K562 (cell line): ENCODE data around the gene FAM227A. TPM values are rescaled to one million over a fixed set of nuclear protein-coding genes. Genes with fewer than 3 reads are reported as not detected.

ENCODE experiments used
- ARID1B ChIP-seq: fragments of 450-650 bp; IDR thresholded peaks from 2 replicates; pipeline ENCODE4 v1.6.1; 2016; ENCODE audit warnings: antibody characterized with exemption, mild to moderate bottlenecking, inconsistent platforms
- BHLHE40 ChIP-seq: IDR thresholded peaks from 2 replicates; pipeline ENCODE4 v1.6.1; 2011; ENCODE audit warnings: low read length, improper control_type of control experiment
- CCNT2 ChIP-seq: IDR thresholded peaks from 2 replicates; pipeline ENCODE4 v1.6.1; 2011; ENCODE audit warnings: borderline replicate concordance, low read depth, mild to moderate bottlenecking, moderate library complexity, mixed read lengths, low read length; ENCODE audit not compliant: insufficient read length; ENCODE audit errors: extremely low read depth
- HDAC2 ChIP-seq: fragments of 450-650 bp; IDR thresholded peaks from 2 replicates; pipeline ENCODE4 v1.6.1; 2016; ENCODE audit warnings: mild to moderate bottlenecking
- ILF3 ChIP-seq: fragments of 450-650 bp; IDR thresholded peaks from 2 replicates; pipeline ENCODE4 v1.6.1; 2018; ENCODE audit warnings: antibody characterized with exemption, mild to moderate bottlenecking, moderate library complexity, borderline replicate concordance
- MTA3 ChIP-seq: fragments of 450-650 bp; formaldehyde crosslinking; IDR thresholded peaks from 2 replicates; pipeline ENCODE4 v1.6.1; 2017; ENCODE audit warnings: mild to moderate bottlenecking, borderline replicate concordance
- NR2C2 ChIP-seq, 2 experiments: fragments of 200-800 bp in 1 of 2; sonication (Bioruptor generic) in 1 of 2; sonication (generic) in 1 of 2; formaldehyde crosslinking in 1 of 2; IDR thresholded peaks; 2 replicates each; pipeline versions ENCODE4 v1.6.1 to v1.8.0; 2016 to 2022; ENCODE audit warnings: mild to moderate bottlenecking in 1 of 2, missing compliant biosample characterization in 1 of 2, missing genetic modification characterization in 1 of 2, missing genetic modification reagents in 1 of 2
- POLR2A ChIP-seq: fragments of 450-650 bp; conservative IDR thresholded peaks from 2 replicates; pipeline ENCODE4 v1.6.1; 2016
- SIN3A ChIP-seq, 2 experiments: fragments of 150-350 bp in 1 of 2; IDR thresholded peaks; 2 replicates each; pipeline ENCODE4 v1.6.1; 2011 to 2016; ENCODE audit warnings: borderline replicate concordance in 2 of 2, low read depth in 2 of 2, low read length in 2 of 2, mild to moderate bottlenecking in 2 of 2, moderate library complexity in 2 of 2; ENCODE audit not compliant: control insufficient read depth in 1 of 2
- SMARCE1 ChIP-seq: fragments of 450-650 bp; IDR thresholded peaks from 2 replicates; pipeline ENCODE4 v1.7.1; 2016; ENCODE audit warnings: mild to moderate bottlenecking
- ZNF197 ChIP-seq: fragments of 200-800 bp; sonication (Bioruptor generic); IDR thresholded peaks from 2 replicates; pipeline ENCODE4 v1.6.1; 2016; ENCODE audit warnings: low read depth, missing genetic modification characterization, missing compliant biosample characterization
- ZNF217 ChIP-seq: sonication (generic); formaldehyde crosslinking; IDR thresholded peaks from 2 replicates; pipeline ENCODE4 v1.8.0; 2022; ENCODE audit warnings: mild to moderate bottlenecking, missing genetic modification reagents
- ZNF282 ChIP-seq: sonication (generic); formaldehyde crosslinking; IDR thresholded peaks from 2 replicates; pipeline ENCODE4 v1.8.1; 2023; ENCODE audit warnings: missing genetic modification reagents
- ZNF311 ChIP-seq: fragments of 250-450 bp; sonication (Bioruptor Pico); IDR thresholded peaks from 2 replicates; pipeline ENCODE4 v1.4.0; 2020; ENCODE audit warnings: mild to moderate bottlenecking, moderate library complexity
- ZNF444 ChIP-seq: fragments of 250-450 bp; sonication (Bioruptor Pico); IDR thresholded peaks from 2 replicates; pipeline ENCODE4 v1.4.0; 2020; ENCODE audit warnings: mild to moderate bottlenecking, moderate library complexity
- polyA plus RNA-seq, 8 experiments: library from polyadenylated mRNA; depleted of rRNA in 4 of 8; stranded (reverse) in 5 of 8; unstranded in 3 of 8; fragments of >200 nt; fragmentation: Nextera tagmentation in 2 of 8; fragmentation: Illumina TruSeq in 1 of 8; extraction: Ambion mirVana in 2 of 8; extraction: Trizol in 1 of 8; gene quantifications; 2 replicates each; pipeline versions ENCODE4 v1.2.1 to v1.2.3, GENCODE V29; 2011 to 2014; ENCODE audit warnings: inconsistent platforms in 1 of 8, missing spikeins in 1 of 8
- total RNA-seq, 7 experiments: library from RNA; depleted of rRNA in 6 of 7; stranded (reverse); fragments of >200 nt in 6 of 7; fragmentation: Illumina TruSeq in 2 of 7; extraction: Trizol in 2 of 7; gene quantifications; 2 replicates each; pipeline versions ENCODE4 v1.2.1 to v1.2.3, GENCODE V29; 2011 to 2021; ENCODE audit warnings: low replicate concordance in 1 of 7
- TF ChIP-seq, protein P1 (sequence below): fragments of 250-450 bp; sonication (Bioruptor Pico); IDR thresholded peaks from 2 replicates; pipeline ENCODE4 v1.4.0; 2020
- TF ChIP-seq, protein P2 (sequence below): IDR thresholded peaks from 2 replicates; pipeline ENCODE4 v1.6.1; 2014; ENCODE audit warnings: antibody characterized with exemption
- TF ChIP-seq, protein P3 (sequence below): sonication (generic); formaldehyde crosslinking; IDR thresholded peaks from 2 replicates; pipeline ENCODE4 v1.9.0; 2022; ENCODE audit warnings: mild to moderate bottlenecking, missing genetic modification reagents
- TF ChIP-seq, protein P4 (sequence below): fragments of 200-800 bp; sonication (Bioruptor generic); IDR thresholded peaks from 2 replicates; pipeline ENCODE4 v1.6.1; 2017; ENCODE audit warnings: missing genetic modification characterization, missing compliant biosample characterization
- TF ChIP-seq, protein P5 (sequence below): fragments of 450-650 bp; formaldehyde crosslinking; IDR thresholded peaks from 2 replicates; pipeline ENCODE4 v1.4.0; 2020; ENCODE audit warnings: mild to moderate bottlenecking

The FAM227A gene
- total and polyA plus RNA-seq, 9 of the 15 experiments (the other 6 are each of a cell fraction or from before 2014, with no cell fraction given) = 0.10 to 2.2 (median 0.83) TPM

DNA sequence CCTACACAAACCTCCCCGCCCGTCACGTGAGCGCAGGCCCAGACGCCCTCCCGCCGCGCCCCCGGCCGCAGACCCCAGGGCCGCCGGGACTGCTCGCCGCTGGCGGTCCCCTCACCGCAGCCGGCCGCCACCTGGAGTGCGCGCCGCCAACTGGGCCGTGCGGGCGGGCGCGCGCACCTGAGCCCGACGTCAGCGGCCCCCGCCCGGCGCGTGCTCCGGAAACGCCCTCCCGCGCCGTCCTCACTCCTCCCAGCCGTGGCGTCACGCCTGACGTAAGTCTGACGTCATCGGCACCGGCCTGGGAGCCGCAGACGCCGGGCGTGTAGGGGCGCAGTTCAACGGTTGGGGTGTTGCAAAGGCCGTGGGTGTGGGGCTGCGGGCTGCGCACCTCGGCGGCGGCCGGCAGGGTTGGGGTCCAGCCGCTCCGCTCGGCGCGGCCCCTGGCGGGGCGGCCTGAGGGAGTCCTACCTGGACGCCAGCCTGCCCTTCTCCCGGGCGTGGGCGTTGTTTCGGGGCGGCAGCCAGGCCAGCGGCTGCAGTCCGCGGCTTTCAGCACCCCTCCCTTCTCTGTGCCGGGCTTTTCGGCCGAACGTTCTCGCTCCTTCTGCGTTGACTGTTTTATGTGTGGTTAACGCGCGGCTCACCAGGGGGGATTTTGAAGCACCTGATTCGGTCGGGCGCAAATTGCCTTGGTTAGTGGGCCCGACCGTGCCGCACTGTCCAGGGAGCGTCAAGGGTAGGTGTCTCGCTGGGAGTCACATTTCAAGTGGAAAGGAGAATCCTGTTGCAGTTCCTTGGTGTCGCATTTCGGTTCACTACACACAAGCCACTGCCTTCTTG lies 44.8 kb upstream of the FAM227A start, which contains the start of gene JOSD1 (continued):
- TF ChIP-seq ZNF197 (CRISPR knock-in tag) (no peak), ZNF217 (CRISPR knock-in tag) (no peak), SIN3A (IDR thresholded peaks at IDR 0.05; ENCODE audit: borderline replicate concordance in 2 of 2, control insufficient read depth in 1 of 2, low read depth in 2 of 2, low read length in 2 of 2) (peak in 1 of 2 experiments; percentile 36; a peak in 1 of 4 replicates), POLR2A (peak; percentile 79), SMARCE1 (0 out of 2 replicates have a peak, but pooled peaks have one; percentile 23), ZNF444 (CRISPR knock-in tag) (no peak), ZNF282 (no peak), ILF3 (0 out of 2 replicates have a peak, but pooled peaks have one; percentile 8), MTA3 (peak; percentile 98), CCNT2 (peak; percentile 87), NR2C2 (CRISPR knock-in tag; IDR thresholded peaks at IDR 0.05) (no peak), NR2C2 (tag; IDR thresholded peaks at IDR 0.05) (peak; percentile 19; the same call in 1 of the 2 replicates), HDAC2 (peak; percentile 56; the same call in 1 of the 2 replicates), BHLHE40 (peak; percentile 82), ARID1B (peak; percentile 9; the same call in 1 of the 2 replicates), ZNF311 (CRISPR knock-in tag) (0 out of 2 replicates have a peak, but pooled peaks have one; percentile 21)
- TF ChIP-seq, protein P1, sequence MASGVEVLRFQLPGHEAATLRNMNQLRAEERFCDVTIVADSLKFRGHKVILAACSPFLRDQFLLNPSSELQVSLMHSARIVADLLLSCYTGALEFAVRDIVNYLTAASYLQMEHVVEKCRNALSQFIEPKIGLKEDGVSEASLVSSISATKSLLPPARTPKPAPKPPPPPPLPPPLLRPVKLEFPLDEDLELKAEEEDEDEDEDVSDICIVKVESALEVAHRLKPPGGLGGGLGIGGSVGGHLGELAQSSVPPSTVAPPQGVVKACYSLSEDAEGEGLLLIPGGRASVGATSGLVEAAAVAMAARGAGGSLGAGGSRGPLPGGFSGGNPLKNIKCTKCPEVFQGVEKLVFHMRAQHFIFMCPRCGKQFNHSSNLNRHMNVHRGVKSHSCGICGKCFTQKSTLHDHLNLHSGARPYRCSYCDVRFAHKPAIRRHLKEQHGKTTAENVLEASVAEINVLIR (CRISPR knock-in tag) = peak; percentile 98
- TF ChIP-seq, protein P2, sequence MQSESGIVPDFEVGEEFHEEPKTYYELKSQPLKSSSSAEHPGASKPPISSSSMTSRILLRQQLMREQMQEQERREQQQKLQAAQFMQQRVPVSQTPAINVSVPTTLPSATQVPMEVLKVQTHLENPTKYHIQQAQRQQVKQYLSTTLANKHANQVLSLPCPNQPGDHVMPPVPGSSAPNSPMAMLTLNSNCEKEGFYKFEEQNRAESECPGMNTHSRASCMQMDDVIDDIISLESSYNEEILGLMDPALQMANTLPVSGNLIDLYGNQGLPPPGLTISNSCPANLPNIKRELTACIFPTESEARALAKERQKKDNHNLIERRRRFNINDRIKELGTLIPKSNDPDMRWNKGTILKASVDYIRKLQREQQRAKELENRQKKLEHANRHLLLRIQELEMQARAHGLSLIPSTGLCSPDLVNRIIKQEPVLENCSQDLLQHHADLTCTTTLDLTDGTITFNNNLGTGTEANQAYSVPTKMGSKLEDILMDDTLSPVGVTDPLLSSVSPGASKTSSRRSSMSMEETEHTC = peak; percentile 95
- TF ChIP-seq, protein P3, sequence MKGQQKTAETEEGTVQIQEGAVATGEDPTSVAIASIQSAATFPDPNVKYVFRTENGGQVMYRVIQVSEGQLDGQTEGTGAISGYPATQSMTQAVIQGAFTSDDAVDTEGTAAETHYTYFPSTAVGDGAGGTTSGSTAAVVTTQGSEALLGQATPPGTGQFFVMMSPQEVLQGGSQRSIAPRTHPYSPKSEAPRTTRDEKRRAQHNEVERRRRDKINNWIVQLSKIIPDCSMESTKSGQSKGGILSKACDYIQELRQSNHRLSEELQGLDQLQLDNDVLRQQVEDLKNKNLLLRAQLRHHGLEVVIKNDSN (CRISPR knock-in tag) = peak; percentile 2; the same call in 1 of the 2 replicates
- TF ChIP-seq, protein P4, sequence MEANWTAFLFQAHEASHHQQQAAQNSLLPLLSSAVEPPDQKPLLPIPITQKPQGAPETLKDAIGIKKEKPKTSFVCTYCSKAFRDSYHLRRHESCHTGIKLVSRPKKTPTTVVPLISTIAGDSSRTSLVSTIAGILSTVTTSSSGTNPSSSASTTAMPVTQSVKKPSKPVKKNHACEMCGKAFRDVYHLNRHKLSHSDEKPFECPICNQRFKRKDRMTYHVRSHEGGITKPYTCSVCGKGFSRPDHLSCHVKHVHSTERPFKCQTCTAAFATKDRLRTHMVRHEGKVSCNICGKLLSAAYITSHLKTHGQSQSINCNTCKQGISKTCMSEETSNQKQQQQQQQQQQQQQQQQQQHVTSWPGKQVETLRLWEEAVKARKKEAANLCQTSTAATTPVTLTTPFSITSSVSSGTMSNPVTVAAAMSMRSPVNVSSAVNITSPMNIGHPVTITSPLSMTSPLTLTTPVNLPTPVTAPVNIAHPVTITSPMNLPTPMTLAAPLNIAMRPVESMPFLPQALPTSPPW (CRISPR knock-in tag) = peak; percentile 89
- TF ChIP-seq, protein P5, sequence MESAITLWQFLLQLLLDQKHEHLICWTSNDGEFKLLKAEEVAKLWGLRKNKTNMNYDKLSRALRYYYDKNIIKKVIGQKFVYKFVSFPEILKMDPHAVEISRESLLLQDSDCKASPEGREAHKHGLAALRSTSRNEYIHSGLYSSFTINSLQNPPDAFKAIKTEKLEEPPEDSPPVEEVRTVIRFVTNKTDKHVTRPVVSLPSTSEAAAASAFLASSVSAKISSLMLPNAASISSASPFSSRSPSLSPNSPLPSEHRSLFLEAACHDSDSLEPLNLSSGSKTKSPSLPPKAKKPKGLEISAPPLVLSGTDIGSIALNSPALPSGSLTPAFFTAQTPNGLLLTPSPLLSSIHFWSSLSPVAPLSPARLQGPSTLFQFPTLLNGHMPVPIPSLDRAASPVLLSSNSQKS = no peak
